Astrocyte (in vitro differentiated cells and primary cell): Measurements from ENCODE around the gene USP50. TPM values are rescaled to one million over a fixed set of nuclear protein-coding genes. Genes with fewer than 3 reads are reported as not detected.
"Not testable (repeated sequence)": the region's sequence is repeated elsewhere in the genome, so short reads cannot be mapped to it uniquely, and the experiment has no call there.

Experiments
- DNase-seq: peaks from one replicate; pipeline ENCODE4 v3.0.0-alpha.2; 2010; ENCODE audit warnings: low read depth
- FAIRE-seq: peaks from 2 replicates; lab custom pipeline; 2011; peaks lifted over from hg19 to GRCh38; lab: Jason Lieb, UNC
- H2AFZ ChIP-seq: 2 replicates; pipeline ENCODE4 v1.6.0; 2012; ENCODE audit warnings: low read depth, low read length, inconsistent platforms
- H3K27ac ChIP-seq: 2 replicates; pipeline ENCODE4 v1.5.1; 2011; ENCODE audit warnings: low read depth, low read length, inconsistent platforms
- H3K27me3 ChIP-seq: 2 replicates; pipeline ENCODE4 v1.6.0; 2011; ENCODE audit warnings: low read length, inconsistent platforms; ENCODE audit not compliant: insufficient read depth
- H3K36me3 ChIP-seq: 2 replicates; pipeline ENCODE4 v1.5.1; 2011; ENCODE audit warnings: low read length, inconsistent platforms; ENCODE audit not compliant: insufficient read depth
- H3K4me1 ChIP-seq: 2 replicates; pipeline ENCODE4 v1.5.1; 2011; ENCODE audit warnings: low read length, inconsistent platforms; ENCODE audit not compliant: insufficient read depth
- H3K4me2 ChIP-seq: 2 replicates; pipeline ENCODE4 v1.6.0; 2012; ENCODE audit warnings: low read length, inconsistent platforms
- H3K4me3 ChIP-seq: 2 replicates; pipeline ENCODE4 v1.5.1; 2011; ENCODE audit warnings: low read depth, mild to moderate bottlenecking, low read length, inconsistent platforms; ENCODE audit not compliant: insufficient read depth
- H3K79me2 ChIP-seq: 2 replicates; pipeline ENCODE4 v1.6.0; 2012; ENCODE audit warnings: mild to moderate bottlenecking, low read length, inconsistent platforms; ENCODE audit not compliant: insufficient read depth
- H3K9ac ChIP-seq: 2 replicates; pipeline ENCODE4 v1.6.0; 2012; ENCODE audit warnings: mild to moderate bottlenecking, low read length, inconsistent platforms
- H3K9me3 ChIP-seq: 2 replicates; pipeline ENCODE4 v1.5.1; 2012; ENCODE audit warnings: low read depth, mild to moderate bottlenecking, low read length, inconsistent platforms; ENCODE audit not compliant: insufficient read depth
- H4K20me1 ChIP-seq: 2 replicates; pipeline ENCODE4 v1.6.0; 2012; ENCODE audit warnings: low read length, inconsistent platforms; ENCODE audit not compliant: insufficient read depth
- H3K27ac Mint-ChIP-seq: one replicate; pipeline ENCODE4 v1.8.0; 2021; ENCODE audit warnings: mild to moderate bottlenecking, mixed read lengths; ENCODE audit not compliant: unreplicated experiment
- H3K27me3 Mint-ChIP-seq: one replicate; pipeline ENCODE4 v1.8.0; 2021; ENCODE audit warnings: low read depth, mixed read lengths; ENCODE audit not compliant: unreplicated experiment
- H3K36me3 Mint-ChIP-seq: one replicate; pipeline ENCODE4 v1.8.0; 2021; ENCODE audit warnings: low read depth, mixed read lengths; ENCODE audit not compliant: unreplicated experiment
- H3K4me1 Mint-ChIP-seq: one replicate; pipeline ENCODE4 v1.8.0; 2021; ENCODE audit warnings: low read depth, mixed read lengths; ENCODE audit not compliant: unreplicated experiment
- H3K4me3 Mint-ChIP-seq: one replicate; pipeline ENCODE4 v1.8.0; 2021; ENCODE audit warnings: mild to moderate bottlenecking, moderate library complexity, mixed read lengths; ENCODE audit not compliant: unreplicated experiment
- H3K9me3 Mint-ChIP-seq: one replicate; pipeline ENCODE4 v1.8.0; 2021; ENCODE audit warnings: mild to moderate bottlenecking, mixed read lengths; ENCODE audit not compliant: unreplicated experiment
- CTCF ChIP-seq: IDR thresholded peaks from 2 replicates; pipeline ENCODE4 v1.5.1; 2011; ENCODE audit warnings: low read depth, mild to moderate bottlenecking, inconsistent platforms, low read length, moderate library complexity; ENCODE audit not compliant: insufficient read depth
- EZH2 ChIP-seq: IDR thresholded peaks from 2 replicates; pipeline ENCODE4 v1.6.1; 2012; ENCODE audit warnings: mild to moderate bottlenecking, low read length, inconsistent platforms; ENCODE audit not compliant: insufficient read depth
- total RNA-seq: library from RNA; stranded (reverse); gene quantifications from 2 replicates; pipeline ENCODE4 v1.2.1, GENCODE V29; 2021

The USP50 gene
- total RNA-seq, 1 donor from 2014 or later: 0.34 TPM

- H3K4me3 Mint-ChIP-seq: no peak overlapping the region
- H3K36me3 Mint-ChIP-seq: peaks cover 2% of the 10 kb centered on the region
- Histone ChIP-seq H3K79me2 (no peaks in the 10 kb centered on the region), H3K9ac (no peak overlapping the region), H3K9me3 (no peaks in the 10 kb centered on the region), H4K20me1 (no peaks in the 10 kb centered on the region), H3K4me1 (no peaks in the 10 kb centered on the region), H2AFZ (no peak overlapping the region), H3K27ac (no peak overlapping the region), H3K27me3 (no peaks in the 10 kb centered on the region), H3K4me3 (no peak overlapping the region), H3K36me3 (no peaks in the 10 kb centered on the region), H3K4me2 (no peak overlapping the region)
- H3K9me3 Mint-ChIP-seq: no peaks in the 10 kb centered on the region
- FAIRE-seq: no peak
- H3K4me1 Mint-ChIP-seq: no peaks in the 10 kb centered on the region
- peaks cover 2% of the 10 kb centered on the region for H3K27me3 Mint-ChIP-seq
- TF ChIP-seq EZH2 (no peak), CTCF (no peak)
- H3K27ac Mint-ChIP-seq: no peak overlapping the region
- no peak for DNase-seq
Observed at GRCh38 chr15:50519740-50520425, 26.6 kb downstream of the USP50 start.

GRCh38 chr15:50513001-50513400 lies 33.5 kb downstream of the USP50 start:
- H3K36me3 Mint-ChIP-seq: peaks cover 2% of the 10 kb centered on the region
- H3K79me2 ChIP-seq: no peaks in the 10 kb centered on the region
- no peak overlapping the region for H3K27ac Mint-ChIP-seq
- no peaks in the 10 kb centered on the region for H3K36me3 ChIP-seq
- no peak overlapping the region for H3K4me3 ChIP-seq
- no peak overlapping the region for H3K4me3 Mint-ChIP-seq
- H3K4me1 Mint-ChIP-seq: no peaks in the 10 kb centered on the region
- no peaks in the 10 kb centered on the region for H4K20me1 ChIP-seq
- no peak for TF ChIP-seq EZH2
- H3K27me3 Mint-ChIP-seq: no peaks in the 10 kb centered on the region
- no peaks in the 10 kb centered on the region for H3K9me3 Mint-ChIP-seq
- no peak overlapping the region for H3K4me2 ChIP-seq
- H3K4me1 ChIP-seq: no peaks in the 10 kb centered on the region
- FAIRE-seq (no peak), DNase-seq (no peak)
- H3K9me3 ChIP-seq: no peaks in the 10 kb centered on the region
- no peak overlapping the region for H3K9ac ChIP-seq
- H3K27ac ChIP-seq: no peak overlapping the region
- no peaks in the 10 kb centered on the region for H3K27me3 ChIP-seq
- H2AFZ ChIP-seq: no peak overlapping the region

- Mint-ChIP-seq H3K9me3 (no peaks in the 10 kb centered on the region), H3K27ac (no peak overlapping the region), H3K4me3 (no peak overlapping the region), H3K4me1 (no peaks in the 10 kb centered on the region), H3K27me3 (no peaks in the 10 kb centered on the region), H3K36me3 (peaks cover 2% of the 10 kb centered on the region)
- Histone ChIP-seq H2AFZ (no peak overlapping the region), H3K79me2 (no peaks in the 10 kb centered on the region), H3K27ac (no peak overlapping the region), H4K20me1 (no peaks in the 10 kb centered on the region), H3K36me3 (peaks cover 4% of the 10 kb centered on the region), H3K4me2 (no peak overlapping the region), H3K9ac (no peak overlapping the region), H3K27me3 (no peaks in the 10 kb centered on the region), H3K4me1 (no peaks in the 10 kb centered on the region), H3K9me3 (no peaks in the 10 kb centered on the region), H3K4me3 (no peak overlapping the region)
- DNase-seq: no peak
- no peak for FAIRE-seq
- TF ChIP-seq EZH2 (no peak), CTCF (no peak)
Observed at GRCh38 chr15:50506121-50506520, 40.3 kb downstream of the USP50 start.

- not testable (repeated sequence) for H3K9ac ChIP-seq, H3K9me3 Mint-ChIP-seq, H3K4me2 ChIP-seq, H3K36me3 ChIP-seq, H3K9me3 ChIP-seq, DNase-seq, H4K20me1 ChIP-seq, H3K27ac Mint-ChIP-seq, H3K27ac ChIP-seq, H2AFZ ChIP-seq, H3K4me3 Mint-ChIP-seq, H3K4me1 Mint-ChIP-seq, H3K27me3 ChIP-seq, H3K4me1 ChIP-seq, H3K79me2 ChIP-seq, H3K4me3 ChIP-seq, H3K27me3 Mint-ChIP-seq, FAIRE-seq, H3K36me3 Mint-ChIP-seq
Observed at GRCh38 chr15:50505656-50506055, 40.8 kb downstream of the USP50 start.
